ENCODE data around the gene DUSP9.

DUSP9 gene

GRCh38 chrX:153637121-153638040 lies 9.6 kb upstream of the DUSP9 start:
- no peak overlapping the region for H3K4me3 ChIP-seq (ENCODE audit: low read length)
- TF ChIP-seq, protein P1, sequence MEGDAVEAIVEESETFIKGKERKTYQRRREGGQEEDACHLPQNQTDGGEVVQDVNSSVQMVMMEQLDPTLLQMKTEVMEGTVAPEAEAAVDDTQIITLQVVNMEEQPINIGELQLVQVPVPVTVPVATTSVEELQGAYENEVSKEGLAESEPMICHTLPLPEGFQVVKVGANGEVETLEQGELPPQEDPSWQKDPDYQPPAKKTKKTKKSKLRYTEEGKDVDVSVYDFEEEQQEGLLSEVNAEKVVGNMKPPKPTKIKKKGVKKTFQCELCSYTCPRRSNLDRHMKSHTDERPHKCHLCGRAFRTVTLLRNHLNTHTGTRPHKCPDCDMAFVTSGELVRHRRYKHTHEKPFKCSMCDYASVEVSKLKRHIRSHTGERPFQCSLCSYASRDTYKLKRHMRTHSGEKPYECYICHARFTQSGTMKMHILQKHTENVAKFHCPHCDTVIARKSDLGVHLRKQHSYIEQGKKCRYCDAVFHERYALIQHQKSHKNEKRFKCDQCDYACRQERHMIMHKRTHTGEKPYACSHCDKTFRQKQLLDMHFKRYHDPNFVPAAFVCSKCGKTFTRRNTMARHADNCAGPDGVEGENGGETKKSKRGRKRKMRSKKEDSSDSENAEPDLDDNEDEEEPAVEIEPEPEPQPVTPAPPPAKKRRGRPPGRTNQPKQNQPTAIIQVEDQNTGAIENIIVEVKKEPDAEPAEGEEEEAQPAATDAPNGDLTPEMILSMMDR (conservative IDR thresholded peaks at IDR 0.05; ENCODE audit: low read depth, low read length) = no peak
- no peak for DNase-seq (ENCODE audit: low read depth)

GRCh38 chrX:153638041-153638371 lies 9.0 kb upstream of the DUSP9 start:
- TF ChIP-seq, protein P1 (conservative IDR thresholded peaks at IDR 0.05; ENCODE audit: low read depth, low read length) = no peak
- H3K4me3 ChIP-seq (ENCODE audit: low read length) = no peak overlapping the region
- no peak for DNase-seq (ENCODE audit: low read depth)

GRCh38 chrX:153638436-153639176 lies 8.4 kb upstream of the DUSP9 start:
- no peak overlapping the region for H3K4me3 ChIP-seq (ENCODE audit: low read length)
- DNase-seq (ENCODE audit: low read depth) = no peak
- TF ChIP-seq, protein P1 (conservative IDR thresholded peaks at IDR 0.05; ENCODE audit: low read depth, low read length) = no peak

- no peak for DNase-seq (ENCODE audit: low read depth)
- TF ChIP-seq, protein P1 (conservative IDR thresholded peaks at IDR 0.05; ENCODE audit: low read depth, low read length) = no peak
- no peak overlapping the region for H3K4me3 ChIP-seq (ENCODE audit: low read length)
These were observed 7.6 kb upstream of the DUSP9 start for GRCh38 chrX:153639177-153640044.

- no peak for DNase-seq (ENCODE audit: low read depth)
- TF ChIP-seq, protein P1 (conservative IDR thresholded peaks at IDR 0.05; ENCODE audit: low read depth, low read length) = no peak
- no peak overlapping the region for H3K4me3 ChIP-seq (ENCODE audit: low read length)
These were observed 6.8 kb upstream of the DUSP9 start for GRCh38 chrX:153640045-153640686.

- TF ChIP-seq, protein P1 (conservative IDR thresholded peaks at IDR 0.05; ENCODE audit: low read depth, low read length) = no peak
- H3K4me3 ChIP-seq (ENCODE audit: low read length) = no peak overlapping the region
- DNase-seq (ENCODE audit: low read depth) = no peak
These were observed 6.0 kb upstream of the DUSP9 start for GRCh38 chrX:153640736-153641575.
